Endothelial cell (in vitro differentiated cells): ENCODE measurements around the gene ZMIZ1. TPM values are rescaled to one million over a fixed set of nuclear protein-coding genes. Genes with fewer than 3 reads are reported as not detected.

ENCODE experiments used
- DNase-seq: peaks from one replicate; pipeline ENCODE4 v3.0.0; 2021; ENCODE audit warnings: low spot score
- H3K27ac Mint-ChIP-seq: one replicate; pipeline ENCODE4 v1.8.0; 2021; ENCODE audit warnings: mixed read lengths, inconsistent platforms; ENCODE audit not compliant: unreplicated experiment
- H3K27me3 Mint-ChIP-seq: one replicate; pipeline ENCODE4 v1.8.0; 2021; ENCODE audit warnings: mild to moderate bottlenecking, moderate library complexity, mixed read lengths, inconsistent platforms; ENCODE audit not compliant: unreplicated experiment
- H3K36me3 Mint-ChIP-seq: one replicate; pipeline ENCODE4 v1.8.0; 2021; ENCODE audit warnings: mild to moderate bottlenecking, low read depth, mixed read lengths, inconsistent platforms; ENCODE audit not compliant: unreplicated experiment
- H3K4me1 Mint-ChIP-seq: one replicate; pipeline ENCODE4 v1.8.0; 2021; ENCODE audit warnings: mild to moderate bottlenecking, mixed read lengths, inconsistent platforms; ENCODE audit not compliant: unreplicated experiment
- H3K4me3 Mint-ChIP-seq: one replicate; pipeline ENCODE4 v1.8.0; 2021; ENCODE audit warnings: mild to moderate bottlenecking, mixed read lengths, inconsistent platforms; ENCODE audit not compliant: unreplicated experiment
- H3K9me3 Mint-ChIP-seq: one replicate; pipeline ENCODE4 v1.8.0; 2021; ENCODE audit warnings: mixed read lengths, inconsistent platforms; ENCODE audit not compliant: unreplicated experiment
- total RNA-seq: library from RNA; stranded (reverse); fragmentation: NEBNext Ultra II Directional; extraction: Animal tissue kit (Norgen Biotek cat#: 25700); gene quantifications from one replicate; pipeline ENCODE4 v1.2.1, GENCODE V29; 2021; ENCODE audit not compliant: unreplicated experiment
- TF ChIP-seq, protein P1 (sequence below): fragments of 200-600 bp; sonication (generic); IDR thresholded peaks from one replicate; pipeline ENCODE4 v1.5.0; 2021; ENCODE audit warnings: antibody characterized with exemption; ENCODE audit not compliant: unreplicated experiment

ZMIZ1 gene
- total RNA-seq, 1 donor from 2014 or later: 102 TPM

DNA sequence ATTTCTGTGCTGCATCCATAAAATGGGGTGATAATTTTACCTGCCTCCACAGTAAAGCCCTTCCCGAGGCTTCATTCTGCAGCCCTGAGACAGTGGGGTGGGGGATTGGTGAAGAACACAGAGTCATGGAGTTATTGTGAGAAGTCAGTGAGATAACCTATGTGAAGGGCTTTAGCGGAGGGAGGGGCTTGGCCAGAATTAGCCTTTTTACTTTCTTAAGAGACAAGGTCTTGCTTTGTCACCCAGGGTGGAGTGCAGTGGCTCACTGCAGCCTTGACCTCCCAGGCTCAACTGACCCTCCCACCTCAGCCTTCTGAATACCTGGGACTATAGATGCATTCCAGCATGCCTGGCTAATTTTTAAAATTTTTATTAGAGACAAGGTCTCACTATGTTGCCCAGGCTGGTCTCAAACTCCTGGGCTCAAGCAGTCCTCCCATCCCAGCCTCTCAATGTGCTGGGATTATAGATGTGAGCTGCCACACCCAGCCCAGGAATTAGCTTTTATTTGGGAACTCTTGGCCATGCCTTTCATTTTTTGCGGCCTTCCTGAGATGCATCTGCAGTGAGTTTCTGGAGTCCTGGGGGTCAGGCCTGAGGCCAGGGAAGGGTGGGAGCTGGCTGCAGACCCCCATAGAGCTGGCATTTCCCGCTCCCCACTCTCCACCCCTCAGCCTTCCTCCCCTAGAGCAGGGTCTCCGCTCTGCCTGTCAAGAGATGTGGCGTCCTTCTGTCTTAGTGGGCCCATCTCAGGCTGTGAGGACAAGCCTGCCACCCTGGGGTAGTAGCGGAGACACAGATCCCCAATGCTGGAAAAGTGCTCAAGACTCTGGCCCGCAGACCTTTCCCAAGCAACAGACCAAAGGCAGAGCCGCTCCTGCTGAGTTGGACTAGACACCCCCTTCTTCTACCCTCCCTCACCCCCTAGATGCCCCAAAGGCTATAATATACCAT lies 77.0 kb downstream of the ZMIZ1 start:
- TF ChIP-seq, protein P1, sequence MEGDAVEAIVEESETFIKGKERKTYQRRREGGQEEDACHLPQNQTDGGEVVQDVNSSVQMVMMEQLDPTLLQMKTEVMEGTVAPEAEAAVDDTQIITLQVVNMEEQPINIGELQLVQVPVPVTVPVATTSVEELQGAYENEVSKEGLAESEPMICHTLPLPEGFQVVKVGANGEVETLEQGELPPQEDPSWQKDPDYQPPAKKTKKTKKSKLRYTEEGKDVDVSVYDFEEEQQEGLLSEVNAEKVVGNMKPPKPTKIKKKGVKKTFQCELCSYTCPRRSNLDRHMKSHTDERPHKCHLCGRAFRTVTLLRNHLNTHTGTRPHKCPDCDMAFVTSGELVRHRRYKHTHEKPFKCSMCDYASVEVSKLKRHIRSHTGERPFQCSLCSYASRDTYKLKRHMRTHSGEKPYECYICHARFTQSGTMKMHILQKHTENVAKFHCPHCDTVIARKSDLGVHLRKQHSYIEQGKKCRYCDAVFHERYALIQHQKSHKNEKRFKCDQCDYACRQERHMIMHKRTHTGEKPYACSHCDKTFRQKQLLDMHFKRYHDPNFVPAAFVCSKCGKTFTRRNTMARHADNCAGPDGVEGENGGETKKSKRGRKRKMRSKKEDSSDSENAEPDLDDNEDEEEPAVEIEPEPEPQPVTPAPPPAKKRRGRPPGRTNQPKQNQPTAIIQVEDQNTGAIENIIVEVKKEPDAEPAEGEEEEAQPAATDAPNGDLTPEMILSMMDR: no peak
- Mint-ChIP-seq H3K9me3 (no peaks in the 10 kb centered on the region), H3K4me1 (peaks cover 36% of the 10 kb centered on the region), H3K36me3 (peaks cover 21% of the 10 kb centered on the region), H3K27ac (no peak overlapping the region), H3K27me3 (peaks cover 9% of the 10 kb centered on the region), H3K4me3 (no peak overlapping the region)
- no peak for DNase-seq

DNA sequence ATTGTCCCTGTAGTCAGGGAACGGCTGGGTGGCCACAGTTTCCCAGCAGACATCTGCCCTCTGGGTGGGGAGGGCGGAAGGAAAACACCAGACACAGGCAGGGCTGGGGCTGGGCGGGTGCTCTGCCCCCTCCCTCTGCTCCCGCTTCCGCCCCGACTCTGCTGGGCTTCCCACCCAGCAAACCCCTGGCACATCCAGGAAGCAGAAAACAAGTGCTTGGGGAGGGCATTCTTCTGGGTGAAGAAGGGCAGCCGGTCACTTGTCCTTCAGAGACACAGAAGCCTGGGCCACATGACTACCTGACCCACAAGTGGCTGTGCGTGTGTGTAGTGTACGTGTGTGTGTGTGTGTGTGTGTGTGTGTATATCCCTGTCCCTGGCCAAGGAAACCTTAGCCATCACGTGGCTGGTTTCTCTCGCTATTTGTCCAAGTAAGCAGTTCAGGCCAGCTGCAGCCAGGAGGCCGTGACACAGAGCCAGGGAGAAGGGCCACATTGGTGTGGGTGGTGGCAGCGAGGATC lies 77.9 kb downstream of the ZMIZ1 start:
- peaks cover 34% of the 10 kb centered on the region for H3K4me1 Mint-ChIP-seq
- TF ChIP-seq, protein P1: no peak
- peaks cover 16% of the 10 kb centered on the region for H3K36me3 Mint-ChIP-seq
- no peak overlapping the region for H3K4me3 Mint-ChIP-seq
- no peak overlapping the region for H3K27ac Mint-ChIP-seq
- H3K9me3 Mint-ChIP-seq: no peaks in the 10 kb centered on the region
- H3K27me3 Mint-ChIP-seq: peaks cover 8% of the 10 kb centered on the region
- no peak for DNase-seq

DNA sequence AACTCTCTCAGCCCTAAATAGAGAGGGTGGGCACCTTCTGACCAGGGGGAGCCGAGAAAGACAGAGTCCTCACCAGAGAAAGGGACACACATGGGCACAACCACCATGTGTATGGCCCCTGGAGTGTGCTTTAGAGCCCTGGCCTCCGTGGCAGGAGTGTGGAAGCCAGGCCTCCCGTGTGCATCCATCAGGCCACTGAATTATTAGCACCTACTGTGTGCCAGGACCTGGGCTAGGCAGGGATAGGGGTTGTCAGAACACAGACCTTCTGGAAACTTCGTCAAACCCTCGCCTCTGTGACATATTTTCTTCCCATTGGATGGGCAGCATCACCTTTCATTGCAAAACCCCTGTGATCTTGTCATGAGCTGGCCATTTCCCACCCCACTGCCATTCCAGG lies 78.5 kb downstream of the ZMIZ1 start:
- Mint-ChIP-seq H3K36me3 (peaks cover 9% of the 10 kb centered on the region), H3K4me1 (peaks cover 28% of the 10 kb centered on the region), H3K9me3 (no peaks in the 10 kb centered on the region), H3K27me3 (peaks cover 5% of the 10 kb centered on the region), H3K27ac (no peak overlapping the region), H3K4me3 (no peak overlapping the region)
- TF ChIP-seq, protein P1: no peak
- no peak for DNase-seq

DNA sequence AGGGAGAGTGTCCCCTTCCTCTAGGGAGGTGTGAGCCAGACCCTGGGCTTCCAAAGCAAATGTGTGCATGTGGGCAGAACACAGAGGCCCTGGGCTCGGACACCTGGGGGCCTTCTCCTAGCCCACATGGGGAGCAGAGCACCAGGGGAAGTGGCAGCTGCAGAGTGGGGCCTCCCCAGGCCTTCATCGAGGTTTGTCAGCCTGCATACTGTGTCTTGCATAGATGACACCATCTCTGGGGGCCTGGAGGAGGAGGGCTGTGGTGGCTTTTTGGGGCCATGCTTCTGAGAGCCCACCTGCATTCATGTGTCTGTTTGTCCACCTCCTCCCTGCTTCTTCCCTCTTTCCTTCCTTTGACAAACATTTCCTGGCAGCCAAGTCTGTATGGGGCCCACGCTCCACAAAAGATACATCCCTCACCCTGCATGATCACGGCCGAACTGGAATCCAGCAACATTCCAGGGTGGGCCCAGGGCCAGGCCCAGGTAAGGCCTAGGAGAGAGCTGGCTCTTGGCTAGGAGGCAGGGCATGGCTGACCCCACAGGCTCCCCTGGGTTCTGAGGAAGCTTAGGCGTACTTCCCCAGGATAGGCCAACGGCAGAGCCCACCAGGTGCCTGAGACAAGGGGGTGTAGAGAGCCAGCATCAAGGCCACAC lies 79.2 kb downstream of the ZMIZ1 start:
- peaks cover 5% of the 10 kb centered on the region for H3K36me3 Mint-ChIP-seq
- H3K4me3 Mint-ChIP-seq: no peak overlapping the region
- peaks cover 5% of the 10 kb centered on the region for H3K27me3 Mint-ChIP-seq
- peaks cover 28% of the 10 kb centered on the region for H3K4me1 Mint-ChIP-seq
- DNase-seq: no peak
- no peak overlapping the region for H3K27ac Mint-ChIP-seq
- H3K9me3 Mint-ChIP-seq: no peaks in the 10 kb centered on the region
- TF ChIP-seq, protein P1: no peak
